ENCODE results near the gene CDH13. TPM values are rescaled to one million over a fixed set of nuclear protein-coding genes. Genes with fewer than 3 reads are reported as not detected.

The CDH13 gene
- total and polyA plus RNA-seq, 2 of the 8 experiments (the other 6 are each of a cell fraction or from before 2014, with no cell fraction given) = 2.3 to 2.4 TPM

GRCh38 chr16:83845263-83845662 lies 1218.5 kb downstream of the CDH13 start:
- Histone ChIP-seq H3K18ac (ENCODE audit: extremely low read depth, low read length) (peak overlapping the region; percentile 68; the same call in 1 of the 2 replicates), H3K79me2 (ENCODE audit: control insufficient read depth in 1 of 2, insufficient read depth in 2 of 2, low read length in 2 of 2) (no peaks in the 10 kb centered on the region), H3K14ac (ENCODE audit: insufficient read length) (no peak overlapping the region), H3K79me1 (ENCODE audit: low read depth, low read length) (no peaks in the 10 kb centered on the region), H3K4me2 (ENCODE audit: insufficient read depth in 1 of 2, low read depth in 2 of 2, low read length in 2 of 2) (no peak overlapping the region), H4K5ac (ENCODE audit: insufficient read length, low read depth, low read length) (no peak overlapping the region), H3K23ac (ENCODE audit: insufficient read length) (no peak overlapping the region), H3K9me3 (ENCODE audit: insufficient read depth in 2 of 2, low read depth in 1 of 2, low read length in 1 of 2) (no peaks in the 10 kb centered on the region), H2AFZ (ENCODE audit: low read length) (no peak overlapping the region), H4K91ac (replicated peaks; ENCODE audit: insufficient read length, low read length) (peak overlapping the region; percentile 61), H2BK15ac (ENCODE audit: low read length) (no peak overlapping the region), H2BK120ac (replicated peaks; ENCODE audit: low read depth, low read length) (peak overlapping the region; percentile 45), H3K4ac (replicated peaks; ENCODE audit: insufficient read length, low read depth, low read length) (no peak overlapping the region), H2BK12ac (ENCODE audit: low read depth, low read length) (peak overlapping the region; percentile 56), H3K4me3 (ENCODE audit: extremely low read depth in 1 of 4, insufficient read depth in 2 of 4, low read depth in 3 of 4, low read length in 4 of 4) (no peak overlapping the region), H4K8ac (ENCODE audit: extremely low read depth, insufficient read depth, low read length) (0 out of 2 replicates have a peak overlapping the region, but pooled peaks have one; percentile 15), H3K9ac (replicated peaks in 1 of 4; ENCODE audit: extremely low read depth in 1 of 4, low read depth in 3 of 4, low read length in 3 of 4) (no peak overlapping the region), H3K27me3 (replicated peaks in 1 of 4; ENCODE audit: control insufficient read depth in 3 of 4, extremely low read depth in 1 of 4, insufficient read depth in 3 of 4, low read length in 3 of 4) (no peaks in the 10 kb centered on the region), H4K20me1 (replicated peaks in 1 of 2; ENCODE audit: control insufficient read depth in 1 of 2, insufficient read depth in 2 of 2, low read length in 2 of 2) (no peaks in the 10 kb centered on the region), H3K56ac (replicated peaks; ENCODE audit: insufficient read length, low read depth, low read length) (no peak overlapping the region), H3K4me1 (replicated peaks in 1 of 4; ENCODE audit: control insufficient read depth in 3 of 4, insufficient read depth in 4 of 4, low read length in 3 of 4) (peaks cover 16 to 31% (median 23%) of the 10 kb centered on the region in 4 experiments), H2BK20ac (ENCODE audit: low read length) (peak overlapping the region; percentile 83; the same call in 1 of the 2 replicates), H2BK5ac (ENCODE audit: low read depth, low read length) (peak overlapping the region; percentile 18; the same call in 1 of the 2 replicates), H3K27ac (ENCODE audit: low read depth, low read length) (no peak overlapping the region), H2AK5ac (ENCODE audit: low read depth, low read length) (peak overlapping the region; percentile 56; the same call in 1 of the 2 replicates), H3K23me2 (ENCODE audit: low read depth, low read length) (no peaks in the 10 kb centered on the region), H3K36me3 (ENCODE audit: control insufficient read depth in 2 of 4, insufficient read depth in 4 of 4, low read length in 3 of 4) (no peaks in the 10 kb centered on the region)
- CTCF ChIA-PET (ENCODE audit: partially characterized antibody) = interaction anchor here (0.9 kb wide), 1 partner anchor 19 kb away, joined by 4 read pairs; no protein-coding TSS in a partner anchor
- POLR2A ChIA-PET (ENCODE audit: partially characterized antibody) = interaction anchor here (5.9 kb wide), 1 partner anchor 13 kb away, joined by 54 read pairs; no protein-coding TSS in a partner anchor
- FAIRE-seq = no peak
- no peak for DNase-seq (ENCODE audit: low read depth in 1 of 2, low spot score in 2 of 2)
- WGBS, 2 experiments (ENCODE audit: extremely low coverage in 1 of 2, insufficient coverage in 1 of 2, insufficient read length in 1 of 2, insufficient replicate concordance in 2 of 2, low coverage in 1 of 2, low lambda C conversion rate in 2 of 2, missing lambda C conversion rate in 1 of 2) = 88% methylated on average over 8 of the region's 8 CpGs; no CpG with 5 or more reads in 1 of the 2 experiments
- no peak for TF ChIP-seq RXRA (IDR thresholded peaks at IDR 0.05; ENCODE audit: insufficient read depth, low read depth, low read length)
- TF ChIP-seq HDAC6 (IDR thresholded peaks at IDR 0.05; ENCODE audit: low read depth, low read length) = no peak
- no peak for TF ChIP-seq ATF2 (IDR thresholded peaks at IDR 0.05; ENCODE audit: low read length)
- no peak for TF ChIP-seq TCF12 (IDR thresholded peaks at IDR 0.05; ENCODE audit: low read depth, low read length)
- no peak for TF ChIP-seq BCL11A (IDR thresholded peaks at IDR 0.05; ENCODE audit: low read depth in 2 of 2, low read length in 2 of 2)
- no peak for TF ChIP-seq SAP30 (IDR thresholded peaks at IDR 0.05; ENCODE audit: insufficient read depth, insufficient replicate concordance, low read length)
